NCI-H524 treated with DMSO at 0.1 percent for 48 hours (cell line): ENCODE results near the gene DAPP1.
"Not testable (repeated sequence)": the region's sequence is repeated elsewhere in the genome, so short reads cannot be mapped to it uniquely, and the experiment has no call there.

Source experiments
- DNase-seq: peaks from one replicate; lab custom pipeline; 2025; lab: John Stamatoyannopoulos, UW

Gene DAPP1

GRCh38 chr4:99824070-99824599 lies 7.5 kb downstream of the DAPP1 start:
- DNase-seq, result no peak

- DNase-seq, result no peak
Measured at GRCh38 chr4:99825272-99825671, 8.6 kb downstream of the DAPP1 start.

GRCh38 chr4:99826016-99826415 lies 9.4 kb downstream of the DAPP1 start:
- no peak for DNase-seq

- no peak for DNase-seq
Measured at GRCh38 chr4:99827454-99827853, 10.8 kb downstream of the DAPP1 start.

GRCh38 chr4:99827857-99828256 lies 11.2 kb downstream of the DAPP1 start:
- DNase-seq, result no peak

GRCh38 chr4:99828477-99828876 lies 11.8 kb downstream of the DAPP1 start:
- DNase-seq, result no peak

- not testable (repeated sequence) for DNase-seq
Measured at GRCh38 chr4:99830051-99830450, 13.4 kb downstream of the DAPP1 start.

- no peak for DNase-seq
Measured at GRCh38 chr4:99832321-99832720, 15.7 kb downstream of the DAPP1 start.

- DNase-seq, result no peak
Measured at GRCh38 chr4:99832758-99833157, 16.1 kb downstream of the DAPP1 start.

GRCh38 chr4:99833756-99834155 lies 17.1 kb downstream of the DAPP1 start:
- no peak for DNase-seq

GRCh38 chr4:99834569-99834968 lies 17.9 kb downstream of the DAPP1 start:
- DNase-seq, result no peak

GRCh38 chr4:99835942-99836341 lies 19.3 kb downstream of the DAPP1 start:
- DNase-seq, result no peak

GRCh38 chr4:99838927-99839326 lies 22.3 kb downstream of the DAPP1 start:
- no peak for DNase-seq

- DNase-seq, result no peak
Measured at GRCh38 chr4:99841129-99841528, 24.5 kb downstream of the DAPP1 start.

- DNase-seq, result no peak
Measured at GRCh38 chr4:99843413-99843812, 26.8 kb downstream of the DAPP1 start.

- DNase-seq, result no peak
Measured at GRCh38 chr4:99844048-99844447, 27.4 kb downstream of the DAPP1 start.

GRCh38 chr4:99845179-99845578 lies 28.6 kb downstream of the DAPP1 start:
- DNase-seq, result no peak

GRCh38 chr4:99845708-99846469 lies 29.3 kb downstream of the DAPP1 start:
- no peak for DNase-seq

- DNase-seq, result no peak
Measured at GRCh38 chr4:99846891-99847290, 30.3 kb downstream of the DAPP1 start.

GRCh38 chr4:99847362-99847976 lies 30.8 kb downstream of the DAPP1 start:
- DNase-seq, result no peak

GRCh38 chr4:99848591-99849001 lies 32.0 kb downstream of the DAPP1 start:
- no peak for DNase-seq

- DNase-seq, result no peak
Measured at GRCh38 chr4:99852199-99852749, 35.6 kb downstream of the DAPP1 start.

GRCh38 chr4:99853190-99853589 lies 36.6 kb downstream of the DAPP1 start:
- no peak for DNase-seq
